GM12878 (cell line): ENCODE results near the gene QSOX2.

ENCODE experiments used
- BRCA1 ChIP-seq: IDR thresholded peaks from 2 replicates; pipeline ENCODE4 v1.6.1; 2011; ENCODE audit warnings: low read depth, low read length, improper control_type of control experiment
- CTCF ChIP-seq, 3 experiments: IDR thresholded peaks in 2 of 3; conservative IDR thresholded peaks in 1 of 3; 2 replicates each; pipeline ENCODE4 v1.5.1; 2011; ENCODE audit warnings: low read depth in 3 of 3, low read length in 3 of 3, mild to moderate bottlenecking in 3 of 3, control low read depth in 2 of 3, moderate library complexity in 2 of 3, inconsistent platforms in 1 of 3, mixed read lengths in 1 of 3; ENCODE audit not compliant: control insufficient read depth in 2 of 3, insufficient read depth in 1 of 3; ENCODE audit errors: extremely low read depth in 1 of 3
- EZH2 ChIP-seq: IDR thresholded peaks from 2 replicates; pipeline ENCODE4 v1.6.1; 2012; ENCODE audit warnings: low read depth, mild to moderate bottlenecking, control low read depth, inconsistent platforms, low read length, borderline replicate concordance; ENCODE audit not compliant: control insufficient read depth
- FOS ChIP-seq: IDR thresholded peaks from 3 replicates; pipeline ENCODE4 v1.6.1; 2011; ENCODE audit warnings: borderline replicate concordance; ENCODE audit not compliant: insufficient read length; ENCODE audit errors: extremely low read depth
- GABPA ChIP-seq: IDR thresholded peaks from 2 replicates; pipeline ENCODE4 v1.6.1; 2014; ENCODE audit warnings: antibody characterized with exemption, low read depth, mild to moderate bottlenecking, inconsistent platforms
- HCFC1 ChIP-seq: fragments of 150-350 bp; IDR thresholded peaks from 2 replicates; pipeline ENCODE4 v1.6.1; 2014; ENCODE audit warnings: low read length
- LARP7 ChIP-seq: fragments of 450-650 bp; IDR thresholded peaks from 2 replicates; pipeline ENCODE4 v1.6.1; 2017; ENCODE audit warnings: mild to moderate bottlenecking
- MTA2 ChIP-seq: fragments of 450-650 bp; IDR thresholded peaks from 2 replicates; pipeline ENCODE4 v1.6.1; 2016; ENCODE audit warnings: low read depth, mild to moderate bottlenecking, moderate library complexity
- POLR2A ChIP-seq: IDR thresholded peaks from 2 replicates; pipeline ENCODE4 v1.6.1; 2011; ENCODE audit warnings: low read depth, mild to moderate bottlenecking, low read length
- POLR2AphosphoS5 ChIP-seq: IDR thresholded peaks from 2 replicates; pipeline ENCODE4 v1.6.1; 2011; ENCODE audit warnings: mild to moderate bottlenecking, low read length, inconsistent platforms
- PRDM15 ChIP-seq: fragments of 450-650 bp; formaldehyde crosslinking; IDR thresholded peaks from 2 replicates; pipeline ENCODE4 v1.4.0; 2020; ENCODE audit warnings: mild to moderate bottlenecking, moderate library complexity
- RFX5 ChIP-seq: IDR thresholded peaks from 2 replicates; pipeline ENCODE4 v1.6.1; 2011; ENCODE audit warnings: low read depth, low read length, improper control_type of control experiment
- USF1 ChIP-seq: IDR thresholded peaks from 2 replicates; pipeline ENCODE4 v1.6.1; 2011; ENCODE audit warnings: borderline replicate concordance, low read depth, mild to moderate bottlenecking, moderate library complexity, mixed read lengths, low read length; ENCODE audit not compliant: insufficient read depth; ENCODE audit errors: extremely low read length
- ZNF384 ChIP-seq: IDR thresholded peaks from 2 replicates; pipeline ENCODE4 v1.6.1; 2012; ENCODE audit warnings: low read depth, mild to moderate bottlenecking, low read length, improper control_type of control experiment, borderline replicate concordance

GRCh38 chr9:136238342-136238732 is 7.3 kb downstream of the QSOX2 start:
- TF ChIP-seq FOS (no peak), MTA2 (no peak), CTCF (IDR thresholded peaks at IDR 0.05 in 2 of 3, conservative IDR thresholded peaks at IDR 0.05 in 1 of 3; ENCODE audit: control insufficient read depth in 2 of 3, extremely low read depth in 1 of 3, insufficient read depth in 1 of 3, low read depth in 3 of 3, low read length in 3 of 3) (no peak), ZNF384 (no peak), EZH2 (no peak), USF1 (no peak), HCFC1 (no peak), POLR2A (no peak), PRDM15 (CRISPR knock-in tag) (no peak), RFX5 (no peak), GABPA (no peak), LARP7 (no peak), BRCA1 (no peak), POLR2AphosphoS5 (no peak)
